NK-92 treated with Interleukin-12 subunit alpha and Interleukin-12 subunit beta, amount 100 ng/mL, for 24 hours (cell line): ENCODE measurements around the gene TICRR.

Experiments used
- DNase-seq: peaks from one replicate; lab custom pipeline; 2025; lab: John Stamatoyannopoulos, UW

Gene TICRR

DNA sequence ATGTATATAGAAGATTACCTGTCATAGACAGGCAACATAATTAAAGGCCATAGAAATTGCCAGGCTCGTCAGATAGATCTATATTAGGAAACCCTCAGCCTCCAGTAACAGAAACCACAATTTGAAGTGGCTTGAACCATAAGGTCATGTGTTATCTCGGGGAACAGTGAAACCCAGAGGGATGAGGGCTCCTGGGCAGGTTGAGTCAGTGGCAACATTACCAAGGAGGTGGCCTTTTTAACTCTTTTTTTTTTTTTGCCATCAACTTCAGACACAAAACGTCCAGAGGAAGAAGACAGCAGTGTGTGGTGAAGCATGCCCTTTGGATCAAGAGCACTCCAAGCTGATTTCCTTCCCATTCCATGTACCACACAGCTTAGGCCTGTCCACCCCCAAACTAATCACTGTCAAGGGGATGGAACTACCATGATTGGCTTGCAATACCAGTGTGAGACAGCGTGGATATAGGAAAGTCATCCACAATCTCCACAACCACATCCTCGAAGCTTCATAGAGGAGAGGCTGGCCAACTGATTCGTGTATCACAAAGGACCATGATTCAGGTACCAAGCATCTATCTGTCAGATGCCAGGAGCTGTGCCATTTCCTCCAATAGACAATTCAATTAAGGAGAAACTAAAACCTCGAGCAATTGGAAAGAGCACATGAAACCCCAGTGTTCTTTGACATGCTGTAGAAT is 81.0 kb downstream of the TICRR start:
- DNase-seq = no peak

DNA sequence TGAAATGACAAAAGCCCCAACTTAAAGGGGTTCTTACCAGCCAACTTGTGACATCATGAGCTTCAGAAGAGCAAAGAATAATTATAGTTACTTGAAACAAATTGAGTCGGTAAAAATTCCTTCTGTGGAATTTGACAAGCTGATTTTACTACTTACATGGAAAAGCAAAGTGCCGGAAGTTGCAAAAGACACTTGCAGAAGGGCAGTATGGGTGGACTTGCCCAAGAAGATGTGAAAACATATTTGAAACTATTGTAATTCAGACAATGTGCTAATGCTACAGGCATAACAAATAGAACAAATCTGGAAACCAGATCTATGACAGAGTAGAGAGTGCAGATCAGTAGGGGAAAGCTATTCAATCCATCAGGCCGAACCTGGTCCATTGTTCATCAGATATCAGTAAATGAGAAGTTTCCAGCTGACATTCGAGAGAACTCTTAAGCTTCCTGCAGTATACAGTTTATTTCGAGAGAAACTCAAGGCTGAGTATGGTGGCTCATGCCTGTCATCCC is 82.5 kb downstream of the TICRR start:
- no peak for DNase-seq

DNA sequence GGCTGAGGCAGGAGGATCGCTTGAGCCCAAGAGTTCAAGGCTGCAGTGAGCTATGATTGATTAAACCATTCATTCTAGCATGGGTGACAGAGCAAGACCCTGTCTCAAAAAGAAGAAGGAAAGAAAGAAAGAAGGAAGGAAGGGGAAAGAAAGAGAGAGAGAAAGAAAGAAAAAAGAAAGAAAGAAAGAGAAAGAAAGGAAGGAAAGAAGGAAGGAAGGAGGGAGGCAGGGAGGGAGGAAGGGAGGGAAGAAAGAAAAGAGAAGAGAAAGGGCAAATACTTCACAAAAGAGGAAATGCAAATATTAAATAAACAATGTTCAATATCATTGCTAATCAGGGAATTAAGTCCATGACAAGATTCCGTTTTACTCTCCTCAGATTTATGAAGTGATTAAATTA is 84.0 kb downstream of the TICRR start:
- DNase-seq = no peak

DNA sequence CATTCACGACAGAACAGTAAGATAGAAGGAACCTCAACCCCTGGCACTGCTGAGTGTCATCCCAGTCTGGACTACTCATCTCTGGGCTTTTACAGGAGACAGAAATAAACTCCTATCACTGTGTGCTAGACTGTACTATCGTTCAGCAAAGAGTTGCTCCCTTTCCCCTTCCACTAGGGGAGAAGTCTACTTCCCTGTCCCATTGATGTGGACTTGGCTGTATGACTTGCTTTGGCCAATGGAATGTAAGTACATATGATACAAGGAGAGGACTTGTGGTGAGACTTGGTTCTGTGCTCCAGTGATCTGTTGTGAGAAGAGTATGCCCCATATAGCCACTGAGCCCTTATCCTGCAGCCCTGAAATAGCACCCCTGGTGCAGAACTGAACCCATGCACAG is 85.3 kb downstream of the TICRR start:
- DNase-seq = no peak

DNA sequence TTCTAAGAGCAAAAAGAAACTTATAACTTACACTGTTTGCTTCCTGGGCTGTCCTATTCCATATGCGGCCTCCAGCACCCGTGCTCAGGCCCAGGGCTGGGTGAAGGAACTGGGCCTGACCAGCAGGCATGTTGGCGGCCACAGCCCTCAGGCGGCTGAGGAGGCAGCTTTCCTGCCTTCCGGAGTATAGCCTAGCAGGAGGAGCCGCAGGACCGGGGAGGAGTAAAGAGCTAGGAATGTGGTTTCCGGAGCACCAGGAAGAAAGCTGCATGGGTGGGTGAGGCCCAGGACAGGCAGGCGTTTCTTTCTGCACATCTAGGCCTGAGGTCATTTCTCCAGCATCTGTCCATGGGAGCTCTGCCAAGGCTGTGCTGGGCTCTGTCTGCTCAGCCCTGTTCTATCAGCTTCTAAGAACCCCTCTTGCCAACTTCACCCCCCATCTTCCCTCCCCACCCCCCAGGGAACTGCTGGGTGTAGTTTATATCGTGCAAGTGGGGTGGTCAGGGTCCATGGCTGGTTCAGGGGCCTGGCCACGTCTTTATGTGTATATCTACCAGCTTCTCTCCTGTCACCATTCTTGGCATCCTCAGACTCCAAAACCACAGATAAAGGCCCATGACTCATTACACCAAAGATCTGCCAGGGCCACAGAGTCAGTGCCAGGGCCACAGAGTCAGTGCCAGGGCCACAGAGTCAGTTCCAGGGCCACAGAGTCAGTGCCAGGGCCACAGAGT is 87.8 kb downstream of the TICRR start:
- no peak for DNase-seq

DNA sequence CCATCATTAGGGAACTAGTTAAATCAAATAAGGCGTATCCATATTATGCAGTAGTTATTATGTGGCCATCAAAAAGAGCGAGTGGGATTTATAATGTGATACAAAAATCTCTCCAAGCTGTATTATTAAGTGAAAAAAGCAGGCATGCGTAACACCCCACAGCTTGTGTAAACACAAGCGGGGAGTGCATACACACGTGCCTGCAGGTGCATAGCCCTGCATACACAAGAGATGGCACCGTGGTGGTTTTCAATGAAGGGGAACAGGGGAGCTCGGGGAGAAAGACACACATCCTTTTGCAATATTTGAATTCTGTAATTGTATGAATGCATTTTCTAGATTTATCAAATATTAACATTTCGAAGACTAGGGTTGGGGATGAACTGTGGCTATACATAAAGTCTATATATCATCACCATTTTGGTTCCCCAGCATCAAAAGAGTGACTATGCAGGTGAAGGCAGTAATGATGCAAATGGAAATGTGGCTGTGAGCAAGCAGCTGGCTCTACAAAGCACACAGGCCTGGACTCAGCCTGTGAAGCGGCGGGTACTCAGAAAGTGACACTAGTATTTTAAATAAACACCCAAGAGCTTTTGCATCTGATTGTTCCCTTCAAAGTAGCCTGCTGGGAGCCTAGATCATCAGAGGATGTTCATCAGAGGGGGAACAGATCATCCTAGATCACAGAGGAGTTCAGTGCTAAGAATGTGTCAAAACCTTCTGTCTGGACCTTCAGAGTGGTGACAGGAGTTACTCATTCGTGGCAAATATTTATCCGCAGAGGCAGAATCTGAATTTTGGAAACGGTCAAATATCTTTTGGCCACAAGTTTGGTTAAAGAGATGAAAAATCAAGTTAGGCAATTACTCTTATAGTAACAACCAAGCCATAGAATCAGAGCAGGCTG is 89.4 kb downstream of the TICRR start:
- DNase-seq = no peak

DNA sequence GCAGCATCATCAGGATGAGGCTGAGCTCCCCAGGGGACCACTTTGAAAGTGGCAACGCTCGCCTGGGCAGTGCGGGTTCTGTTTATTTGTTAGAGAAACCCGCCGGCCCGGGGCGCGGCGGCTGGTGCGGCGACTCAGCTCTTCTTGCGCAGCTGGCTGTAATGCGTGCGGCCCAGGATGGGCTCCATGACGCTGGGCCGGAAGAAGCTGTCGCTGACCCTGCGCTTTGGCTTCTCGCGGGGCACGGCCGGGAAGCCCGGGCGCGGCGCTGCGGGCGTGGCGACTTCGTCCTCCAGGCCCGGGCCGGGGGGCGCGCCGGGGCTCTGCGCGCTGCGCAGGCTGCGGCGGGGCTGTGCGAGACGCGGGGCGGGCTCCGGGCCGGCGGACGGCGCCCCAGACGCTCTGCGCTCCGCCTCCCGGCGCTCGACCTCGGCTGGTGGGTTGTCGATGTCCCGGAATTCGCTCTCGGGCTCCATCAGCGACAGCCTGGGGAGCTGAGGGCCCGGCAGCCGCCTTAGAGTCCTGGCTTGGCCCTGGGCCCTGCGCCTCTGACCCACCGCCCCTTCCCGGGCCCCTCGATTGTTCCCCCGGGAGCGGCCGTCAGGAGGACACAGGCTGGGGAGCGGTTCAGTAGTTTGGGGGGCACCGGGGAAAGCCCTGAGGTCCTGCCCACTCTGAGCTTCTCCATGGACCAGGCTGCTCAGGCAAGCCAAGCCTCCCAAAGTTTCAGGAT is 90.3 kb downstream of the TICRR start:
- DNase-seq = no peak

DNA sequence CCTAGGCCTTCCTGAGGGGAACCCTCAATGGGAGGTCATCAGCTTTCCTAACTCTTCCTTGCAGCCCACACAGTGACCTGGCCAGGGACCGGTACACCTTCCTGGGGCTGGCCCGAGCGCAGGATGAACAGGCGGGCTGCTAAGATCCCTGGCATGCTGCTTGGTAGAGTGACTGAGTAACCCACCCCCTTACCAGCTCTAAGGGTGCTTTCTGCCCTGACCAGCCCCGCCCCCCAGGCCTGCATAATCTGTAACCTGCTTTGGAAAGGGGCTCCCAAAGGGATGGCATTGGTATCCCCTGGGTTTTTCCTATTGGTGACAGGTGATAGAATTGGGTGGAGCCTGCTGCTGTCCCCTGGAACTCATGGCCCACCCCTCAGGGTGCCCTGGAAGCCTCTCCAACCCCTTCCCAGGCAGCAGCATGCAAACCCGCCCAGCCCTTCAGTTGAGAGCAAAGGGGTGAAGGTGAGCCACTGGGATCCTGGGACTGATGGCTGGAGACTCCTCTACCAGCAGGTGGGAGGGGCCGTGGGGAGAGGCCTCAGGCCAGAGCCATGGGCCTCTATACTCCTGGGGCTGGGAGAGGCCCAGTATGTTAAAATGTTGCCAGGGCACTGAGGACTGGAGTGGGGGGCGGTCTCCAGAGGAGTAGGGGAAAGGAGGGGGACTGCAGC is 91.1 kb downstream of the TICRR start:
- no peak for DNase-seq

DNA sequence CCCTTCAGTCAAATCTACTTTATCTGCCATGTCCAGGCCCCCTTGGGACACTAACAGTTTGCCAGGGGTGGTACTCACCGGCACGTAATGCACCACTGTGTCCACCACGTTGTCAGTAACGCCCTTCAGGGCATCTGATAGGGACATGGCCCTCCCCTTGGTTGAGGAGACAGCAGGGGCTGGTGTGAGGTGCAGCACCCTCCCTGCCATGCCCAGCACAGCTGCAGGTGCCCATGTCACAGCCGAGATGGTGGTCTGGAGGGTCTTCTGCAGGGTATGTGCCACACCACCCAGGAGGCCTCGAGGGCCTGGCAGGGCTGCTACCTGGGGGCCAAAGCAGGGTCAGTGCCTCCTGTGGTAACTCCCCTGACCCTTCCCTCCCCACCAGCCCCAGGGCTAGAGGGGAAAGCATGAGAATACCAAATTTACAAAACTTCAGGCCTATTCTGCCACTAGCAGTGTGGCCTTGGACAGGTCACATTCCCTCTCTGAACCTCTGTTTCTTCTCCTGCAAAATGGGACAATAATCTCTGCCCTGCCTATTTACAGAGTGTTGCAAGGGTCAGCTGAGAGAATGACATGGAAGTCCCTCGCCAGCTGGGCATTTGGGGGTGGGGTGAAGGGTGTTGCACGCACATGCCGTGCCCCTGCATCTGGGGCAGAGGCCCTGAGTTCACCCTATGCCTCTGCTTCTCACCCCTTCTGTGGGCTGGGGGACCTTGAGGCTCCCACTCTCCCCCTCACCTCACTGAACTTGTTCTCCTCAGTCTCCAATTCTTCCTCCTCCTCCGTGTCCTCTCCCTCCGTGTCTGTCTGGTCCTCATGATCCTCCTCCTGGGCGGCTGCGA is 91.8 kb downstream of the TICRR start:
- DNase-seq = no peak

DNA sequence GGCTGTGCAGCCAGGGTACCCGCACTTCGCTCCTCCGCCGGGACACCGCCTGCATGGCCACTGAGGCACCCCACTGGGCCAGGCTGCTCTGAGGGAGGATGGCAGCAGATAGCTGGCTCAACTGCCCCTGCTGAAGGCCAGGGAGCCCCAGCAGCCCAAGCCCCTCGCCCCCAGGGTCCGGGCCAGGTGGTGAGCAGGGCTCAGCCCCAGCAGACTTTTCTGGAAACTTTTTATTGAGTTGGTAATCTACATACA is 92.4 kb downstream of the TICRR start:
- DNase-seq = no peak

DNA sequence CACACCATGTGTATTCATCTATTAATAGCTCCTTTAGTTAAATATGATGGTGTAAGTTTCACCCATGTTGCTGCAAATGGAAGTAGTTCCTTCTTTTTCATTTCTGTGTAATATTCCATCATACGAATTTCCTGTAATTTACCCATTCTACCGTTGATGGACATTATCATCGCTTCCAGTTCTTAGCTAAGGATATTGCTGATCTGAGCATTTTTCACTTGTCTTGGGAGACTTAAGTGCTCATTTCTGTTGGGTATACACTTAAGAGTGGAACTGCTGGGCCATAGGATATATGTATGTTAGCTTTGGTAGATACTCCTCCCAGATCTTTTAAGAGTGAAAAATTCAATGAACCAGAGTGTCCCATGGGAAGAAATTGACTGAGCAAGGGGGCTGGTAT is 92.9 kb downstream of the TICRR start:
- DNase-seq = no peak

DNA sequence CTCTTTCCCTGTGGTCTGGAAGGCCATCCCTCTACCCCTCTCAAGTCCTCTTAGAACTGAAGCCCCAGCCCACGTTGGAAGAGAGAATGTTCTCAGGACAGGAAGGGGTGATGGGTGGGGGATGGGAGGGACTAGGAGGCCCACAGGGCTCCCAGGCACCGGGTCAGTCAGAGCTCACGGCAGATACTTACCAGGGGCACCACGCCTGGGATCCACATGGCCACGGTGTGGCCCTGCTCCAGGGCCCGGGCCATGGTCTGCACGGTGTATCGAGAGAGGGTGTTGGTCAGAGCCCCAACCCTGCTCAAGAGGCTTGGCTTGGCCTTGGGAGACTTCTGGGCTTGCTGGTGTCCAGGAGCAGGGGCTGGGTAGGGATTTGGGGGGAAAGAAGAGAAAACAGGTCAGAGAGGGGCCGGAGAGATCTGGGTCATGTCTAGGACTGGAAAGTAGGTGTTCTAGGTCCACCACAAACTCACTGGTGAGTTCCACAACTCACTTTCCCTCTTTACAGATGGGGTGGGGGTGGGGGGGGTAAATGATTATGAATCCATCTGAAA is 94.1 kb downstream of the TICRR start:
- DNase-seq = no peak

DNA sequence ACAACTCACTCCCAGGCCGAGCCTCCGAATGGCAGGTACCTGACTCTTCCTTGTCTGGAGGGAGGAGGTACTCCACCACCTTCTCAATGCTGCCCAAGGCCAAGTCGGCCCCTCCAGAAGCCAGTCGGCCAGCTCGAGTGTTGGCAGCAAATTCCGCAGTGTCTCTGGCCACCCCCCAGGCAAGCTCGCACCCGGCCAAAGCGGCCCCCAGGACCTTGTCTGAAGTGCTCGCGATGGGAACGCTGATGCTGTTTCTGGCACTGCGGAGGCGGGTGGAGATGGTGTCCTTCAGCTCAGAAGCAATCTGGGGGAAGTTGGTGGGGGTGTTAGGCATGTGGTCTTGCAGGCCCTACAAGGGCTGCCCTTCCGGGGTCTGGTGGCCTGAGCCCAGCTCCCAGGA is 94.7 kb downstream of the TICRR start:
- DNase-seq = no peak

DNA sequence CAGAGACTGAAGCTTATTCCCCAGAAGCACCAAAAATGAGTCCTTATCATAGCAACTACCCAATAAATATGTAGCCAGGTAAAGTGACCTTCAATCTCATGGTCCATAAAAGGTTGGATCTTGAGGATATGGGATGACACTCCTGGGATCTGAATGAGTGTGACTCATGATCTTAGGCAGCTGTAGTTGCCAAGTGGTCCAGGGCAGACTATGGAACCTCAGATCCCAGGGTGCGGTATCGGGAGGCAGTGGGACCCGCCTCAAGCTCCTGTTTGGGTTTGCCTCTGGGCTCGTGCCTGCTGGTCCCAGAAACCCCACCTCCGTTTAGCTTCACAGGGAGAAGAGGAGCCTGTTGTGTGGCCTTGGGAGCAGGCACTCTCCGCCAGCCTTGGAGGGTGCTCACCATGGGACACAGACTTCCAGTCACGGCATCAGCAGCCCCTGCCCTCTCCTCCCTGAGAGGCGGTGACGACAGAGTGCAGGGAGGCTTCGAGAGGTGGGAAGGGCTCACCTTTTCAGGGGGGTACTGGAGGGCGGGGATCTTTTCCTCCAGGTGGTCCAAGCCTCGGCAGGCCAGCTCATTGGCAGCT is 95.8 kb downstream of the TICRR start:
- DNase-seq = no peak

DNA sequence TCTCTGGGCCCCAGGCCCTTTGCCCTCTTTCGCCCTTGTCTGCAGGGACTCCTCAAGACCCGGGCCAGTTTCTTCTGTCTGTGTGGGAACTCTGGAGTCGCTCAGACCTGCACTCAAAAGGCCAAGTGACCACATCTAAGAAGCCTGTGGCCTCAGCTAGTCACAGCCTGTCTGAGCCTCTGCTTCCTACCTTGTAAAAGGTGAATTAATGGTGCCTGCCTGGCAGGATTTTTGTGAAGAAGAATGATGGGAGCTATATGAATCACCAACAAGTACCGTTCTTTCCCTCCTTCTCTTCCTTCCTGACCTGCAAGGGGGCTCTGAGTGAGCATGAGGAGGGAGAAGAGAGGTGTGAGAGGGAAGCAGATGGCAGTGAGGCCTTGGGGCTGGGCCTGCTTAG is 96.4 kb downstream of the TICRR start:
- no peak for DNase-seq

DNA sequence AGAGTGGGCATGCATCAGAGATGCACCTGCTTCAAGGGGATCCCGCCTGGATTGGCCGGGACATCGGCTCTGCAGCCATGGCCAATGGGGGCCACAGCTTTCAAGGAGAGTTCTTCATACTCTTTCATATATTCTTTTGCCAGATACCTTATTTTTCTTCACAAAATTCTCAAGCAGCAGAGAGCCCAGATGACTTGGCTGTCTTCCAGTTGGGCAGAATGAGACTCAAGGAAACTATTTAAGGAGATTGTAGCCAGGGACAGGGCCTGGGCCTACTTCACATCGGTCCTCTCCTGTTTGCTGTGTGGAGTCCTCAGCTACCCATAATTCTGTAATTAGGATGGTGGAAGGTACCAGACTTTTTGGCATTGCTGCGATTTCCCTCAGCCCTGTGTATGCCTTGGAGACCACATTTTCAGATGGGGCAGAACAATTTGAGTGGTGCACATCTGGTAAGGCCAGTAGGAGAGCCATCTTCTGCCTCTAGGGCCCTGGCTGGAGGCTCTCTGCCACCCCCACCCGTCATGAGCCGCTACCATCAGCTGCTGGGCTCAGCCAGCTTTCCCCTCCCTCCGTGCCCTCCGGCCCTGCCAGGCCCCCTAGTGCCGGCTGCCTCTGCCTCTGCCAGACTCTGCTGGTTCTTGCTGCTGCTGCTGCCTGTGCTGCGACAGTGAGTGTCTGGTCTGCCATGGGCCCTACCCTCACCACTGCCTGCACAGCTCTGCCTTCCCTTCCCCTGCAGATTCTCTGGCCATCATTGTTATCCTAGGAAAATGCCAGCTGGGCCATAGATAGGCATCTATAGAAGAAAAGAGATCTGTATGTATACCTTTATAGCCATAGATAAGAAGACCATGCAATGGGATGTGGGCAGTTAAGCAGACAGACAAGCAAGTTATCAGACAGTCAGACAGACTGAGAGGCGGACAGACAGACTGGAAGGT is 97.2 kb downstream of the TICRR start:
- no peak for DNase-seq

DNA sequence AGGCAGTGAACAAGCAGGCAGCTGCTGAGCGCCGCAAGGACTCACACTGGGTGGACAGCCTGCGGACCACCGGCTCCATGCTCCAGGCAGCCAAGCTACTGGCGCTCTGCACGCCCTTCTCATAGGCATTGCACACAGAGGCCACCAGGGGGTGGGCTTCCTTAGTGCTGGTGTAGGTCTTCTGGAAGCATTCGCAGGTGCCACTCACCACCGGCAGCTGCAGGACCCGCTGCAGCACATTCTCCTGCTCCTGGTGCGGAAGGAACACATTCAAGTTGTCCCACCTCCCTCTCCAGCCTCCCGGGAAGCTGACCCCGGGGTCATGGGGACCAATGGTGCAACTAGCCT is 97.9 kb downstream of the TICRR start:
- no peak for DNase-seq

DNA sequence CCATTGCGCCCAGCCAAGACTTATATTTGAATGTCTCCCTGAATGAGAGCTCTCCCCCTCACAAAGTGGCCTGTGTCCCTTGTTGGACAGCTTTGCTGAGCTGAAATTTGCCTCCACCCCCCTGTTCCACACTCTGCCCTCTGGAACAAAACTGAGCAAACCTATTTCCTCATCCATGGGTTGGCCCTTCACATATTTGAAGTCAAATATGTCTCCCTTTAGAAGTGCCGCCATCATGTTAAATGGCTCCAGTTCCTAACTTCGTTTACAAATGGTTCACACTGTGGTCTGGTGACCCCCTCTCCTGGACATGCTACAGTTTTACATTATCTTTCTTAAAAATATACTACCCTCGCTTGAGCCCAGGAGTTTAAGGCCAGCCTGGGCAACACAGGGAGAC is 99.3 kb downstream of the TICRR start:
- DNase-seq = no peak

DNA sequence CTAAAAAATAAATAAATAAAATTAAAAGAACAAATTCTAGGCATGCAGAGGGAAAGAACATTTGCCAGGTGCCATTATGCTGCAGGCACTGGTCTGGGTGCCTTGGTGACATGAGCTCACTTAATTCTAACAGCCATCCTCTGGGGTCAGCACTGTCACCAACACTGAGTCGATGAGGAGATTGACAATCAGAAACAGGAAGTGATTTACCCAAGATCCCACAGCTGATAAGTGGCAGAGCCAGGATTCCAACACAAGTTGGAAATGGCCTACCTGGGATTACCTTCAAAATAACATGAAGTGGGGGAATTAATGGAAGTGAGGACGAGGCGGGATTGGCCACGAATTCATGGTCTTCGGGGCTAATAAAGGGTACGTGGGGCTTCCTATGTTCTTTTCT is 100.3 kb downstream of the TICRR start:
- no peak for DNase-seq
